ENCODE results near the gene C1orf53.

The C1orf53 gene

GRCh38 chr1:197908716-197909220 is 6.3 kb downstream of the C1orf53 start:
- no peak for TF ChIP-seq OSR1 (CRISPR knock-in tag; IDR thresholded peaks at IDR 0.05)

GRCh38 chr1:197909384-197909783 is 7.0 kb downstream of the C1orf53 start:
- ATAC-seq, result no peak
- TF ChIP-seq OSR1 (CRISPR knock-in tag; IDR thresholded peaks at IDR 0.05) (no peak), ZNF70 (CRISPR knock-in tag; IDR thresholded peaks at IDR 0.05) (no peak), ZNF565 (CRISPR knock-in tag; conservative IDR thresholded peaks at IDR 0.05; ENCODE audit: low read depth) (no peak), ZC3H10 (CRISPR knock-in tag; IDR thresholded peaks at IDR 0.05) (no peak), GLIS3 (CRISPR knock-in tag; IDR thresholded peaks at IDR 0.05) (no peak), ZFP30 (CRISPR knock-in tag; IDR thresholded peaks at IDR 0.05) (no peak)

More at GRCh38 chr1:197908716-197909220, 6.3 kb downstream of the C1orf53 start:
- no peak for ATAC-seq

- ATAC-seq, result no peak
- TF ChIP-seq TSHZ2 (CRISPR knock-in tag; IDR thresholded peaks at IDR 0.05) (no peak), ZNF565 (CRISPR knock-in tag; conservative IDR thresholded peaks at IDR 0.05; ENCODE audit: low read depth) (no peak), RARB (CRISPR knock-in tag; IDR thresholded peaks at IDR 0.05) (no peak), TOX (CRISPR knock-in tag; IDR thresholded peaks at IDR 0.05; ENCODE audit: borderline replicate concordance) (no peak), ZFP3 (CRISPR knock-in tag; IDR thresholded peaks at IDR 0.05) (no peak), SNAI2 (CRISPR knock-in tag; IDR thresholded peaks at IDR 0.05) (no peak), ARNTL (CRISPR knock-in tag; IDR thresholded peaks at IDR 0.05; ENCODE audit: borderline replicate concordance, low read depth) (no peak), GLIS3 (CRISPR knock-in tag; IDR thresholded peaks at IDR 0.05) (no peak), ESRRG (CRISPR knock-in tag; IDR thresholded peaks at IDR 0.05) (no peak), ZNF8 (CRISPR knock-in tag; IDR thresholded peaks at IDR 0.05) (no peak), CREB5 (CRISPR knock-in tag; IDR thresholded peaks at IDR 0.05; ENCODE audit: low read depth) (no peak), ISL1 (CRISPR knock-in tag; IDR thresholded peaks at IDR 0.05) (no peak), CSRNP3 (CRISPR knock-in tag; IDR thresholded peaks at IDR 0.05) (no peak), ZNF70 (CRISPR knock-in tag; IDR thresholded peaks at IDR 0.05) (no peak), POU6F1 (CRISPR knock-in tag; IDR thresholded peaks at IDR 0.05; ENCODE audit: borderline replicate concordance, low read depth) (no peak), ZFP30 (CRISPR knock-in tag; IDR thresholded peaks at IDR 0.05) (no peak), BACH2 (CRISPR knock-in tag; IDR thresholded peaks at IDR 0.05; ENCODE audit: borderline replicate concordance) (no peak), TCF4 (CRISPR knock-in tag; IDR thresholded peaks at IDR 0.05; ENCODE audit: borderline replicate concordance) (no peak), ZC3H10 (CRISPR knock-in tag; IDR thresholded peaks at IDR 0.05) (no peak)
Observed at GRCh38 chr1:197910120-197910991, 7.9 kb downstream of the C1orf53 start.

Measured in SK-N-SH treated with all-trans-retinoic acid at 6 μM for 48 hours (cell line).